GM18505 (cell line): ENCODE measurements around the gene ANKS1B.
"Not testable (repeated sequence)": the region's sequence is repeated elsewhere in the genome, so short reads cannot be mapped to it uniquely, and the experiment has no call there.

Source experiments
- ATAC-seq: cut with Tn5 transposase; IDR thresholded peaks from one replicate; pipeline ENCODE4 v1.9.1; 2021; ENCODE audit not compliant: unreplicated experiment
- POLR2A ChIP-seq: IDR thresholded peaks from 4 replicates; pipeline ENCODE4 v1.6.1; 2011; ENCODE audit warnings: borderline replicate concordance; ENCODE audit not compliant: insufficient read depth, insufficient read length; ENCODE audit errors: extremely low read depth

Gene ANKS1B

DNA sequence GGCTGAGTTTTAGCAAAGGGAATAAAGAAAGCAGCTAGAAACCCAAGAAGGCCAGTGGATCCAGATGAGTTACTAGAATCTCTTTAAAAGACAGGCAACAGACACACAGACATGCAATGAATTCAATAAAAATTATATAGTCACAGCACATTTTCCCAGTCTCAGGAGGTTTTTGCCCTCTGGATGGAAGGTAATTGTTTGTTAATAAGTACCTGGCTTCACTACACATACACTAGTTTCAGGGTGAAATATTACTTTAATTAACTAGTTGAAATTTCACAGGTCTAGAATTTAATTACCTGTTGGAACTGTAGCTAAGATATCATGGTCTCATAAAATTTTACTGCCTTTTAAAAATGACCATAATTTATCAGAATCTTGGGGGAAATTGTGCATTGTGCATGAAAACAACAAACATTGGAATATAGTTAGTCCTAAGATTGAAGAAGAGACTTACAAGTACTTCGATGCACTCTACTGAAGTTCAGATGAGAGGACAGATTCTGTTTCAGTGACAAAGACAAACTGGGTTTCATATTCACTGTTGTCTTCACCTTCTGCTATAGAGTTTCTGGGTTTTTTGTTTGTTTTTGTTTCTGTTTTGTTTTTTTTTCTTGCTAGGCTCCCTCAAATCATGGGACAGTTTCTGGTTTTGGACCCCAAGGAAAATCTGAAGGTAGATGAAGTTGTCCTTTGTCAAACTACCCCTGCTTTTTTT is 614.2 kb downstream of the ANKS1B start:
- ATAC-seq = no peak
- no peak for TF ChIP-seq POLR2A

DNA sequence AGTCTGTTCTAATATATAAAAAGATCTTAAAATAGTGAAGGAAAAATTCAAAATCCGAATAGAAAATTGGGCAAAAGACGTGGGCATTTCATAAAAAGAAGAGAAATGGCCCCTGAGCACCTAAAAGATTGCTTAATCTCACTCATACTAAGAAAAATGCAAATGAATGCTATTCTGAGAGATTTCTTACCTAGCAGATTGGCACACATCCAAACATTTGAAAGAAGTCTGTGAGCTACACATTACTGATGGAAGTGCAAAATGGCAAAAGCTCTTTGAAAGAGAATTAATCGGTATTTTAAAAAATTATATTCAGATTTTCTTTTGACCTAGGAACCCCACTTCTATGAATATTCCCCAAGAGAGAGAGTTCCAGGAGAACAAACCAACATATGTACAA is 617.6 kb downstream of the ANKS1B start:
- no peak for TF ChIP-seq POLR2A
- ATAC-seq = no peak

DNA sequence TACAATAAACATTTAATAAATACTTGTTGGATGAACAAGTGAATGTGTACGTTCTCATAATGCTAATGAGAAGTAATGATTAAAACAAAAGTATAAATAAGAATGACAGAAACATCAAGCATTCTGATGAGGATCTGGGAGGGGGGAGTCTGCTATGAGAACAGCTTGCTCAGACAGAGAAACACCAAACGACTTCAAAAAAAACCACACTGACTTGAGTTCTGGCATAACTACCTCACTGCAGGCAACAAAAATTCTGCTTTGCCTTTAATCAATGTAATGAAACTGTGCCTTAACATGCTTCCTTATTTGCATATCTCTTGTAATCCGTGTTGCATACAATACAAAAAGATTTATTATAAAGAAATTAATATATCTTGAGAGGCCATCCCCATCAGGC is 632.5 kb downstream of the ANKS1B start:
- no peak for TF ChIP-seq POLR2A
- no peak for ATAC-seq

DNA sequence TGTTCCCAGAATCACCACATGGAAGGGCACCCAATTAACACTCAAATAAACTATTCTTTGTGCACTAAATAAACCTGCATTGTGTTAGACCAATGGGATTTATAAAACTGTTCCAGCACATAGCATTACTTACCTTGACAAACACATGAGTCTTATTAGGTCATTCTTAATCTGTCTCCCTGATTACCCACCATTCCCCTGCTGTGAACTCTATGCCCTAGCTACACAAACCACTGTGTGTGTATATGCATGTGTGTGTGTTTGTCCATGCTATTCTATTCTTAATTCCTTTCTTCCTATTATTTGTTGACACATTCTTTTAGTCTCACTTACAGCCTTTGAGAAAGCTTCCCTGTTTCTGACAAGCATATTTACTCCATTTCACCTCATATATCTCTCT is 640.8 kb downstream of the ANKS1B start:
- no peak for ATAC-seq
- no peak for TF ChIP-seq POLR2A

DNA sequence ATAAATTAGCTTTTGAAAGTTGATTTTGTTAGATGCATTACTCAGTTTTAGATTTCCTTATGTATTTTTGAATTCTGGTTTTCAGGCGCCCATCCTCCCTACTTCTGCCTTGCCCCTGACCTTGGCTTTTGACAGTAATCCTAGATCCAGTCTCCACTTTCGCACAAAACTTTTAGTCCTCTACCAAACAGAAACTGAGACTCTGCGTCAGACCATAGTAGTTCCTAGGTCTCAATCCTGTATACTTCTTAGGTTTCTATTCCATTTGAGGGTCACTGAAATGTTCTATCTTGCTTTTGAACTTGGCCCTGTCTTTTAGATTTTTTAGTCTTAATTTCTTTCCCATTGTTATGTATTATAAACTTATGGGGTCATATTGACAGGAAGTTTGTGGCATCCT is 645.1 kb downstream of the ANKS1B start:
- no peak for TF ChIP-seq POLR2A
- no peak for ATAC-seq

DNA sequence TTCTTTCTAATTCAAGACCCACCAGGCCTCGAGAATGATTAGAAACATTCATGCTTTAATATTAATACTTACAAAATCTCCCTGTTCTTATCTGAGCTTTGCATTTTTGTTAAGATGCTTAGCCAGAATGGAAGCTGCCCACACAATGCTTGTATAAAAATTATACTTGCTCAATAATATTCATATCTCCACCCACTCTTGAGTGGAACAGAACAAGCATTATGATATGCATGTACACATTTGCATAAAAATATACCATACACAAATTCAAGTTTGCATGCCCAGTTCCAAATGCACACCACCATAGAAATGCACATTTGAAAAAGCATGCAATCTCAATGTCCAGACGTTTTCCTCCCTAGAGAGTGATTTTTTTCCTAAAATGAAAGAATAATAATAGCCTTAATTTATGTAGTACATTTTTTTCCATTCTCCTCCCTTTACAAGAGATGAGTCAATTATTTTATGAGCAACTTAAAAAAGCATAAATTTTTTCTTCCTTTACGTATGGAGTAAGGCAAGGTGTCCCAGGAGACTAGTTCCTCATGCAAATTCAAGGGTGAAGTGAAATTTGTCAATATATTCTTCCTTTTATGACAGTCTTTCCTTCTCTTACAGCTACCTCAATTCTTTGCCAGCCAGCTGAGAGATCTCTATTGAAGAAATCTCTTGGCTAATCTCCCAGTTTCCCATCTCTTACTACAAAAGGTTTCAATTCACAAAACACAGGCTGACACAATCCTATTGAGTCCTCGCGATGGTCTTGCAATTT is 650.3 kb downstream of the ANKS1B start:
- no peak for TF ChIP-seq POLR2A
- no peak for ATAC-seq

DNA sequence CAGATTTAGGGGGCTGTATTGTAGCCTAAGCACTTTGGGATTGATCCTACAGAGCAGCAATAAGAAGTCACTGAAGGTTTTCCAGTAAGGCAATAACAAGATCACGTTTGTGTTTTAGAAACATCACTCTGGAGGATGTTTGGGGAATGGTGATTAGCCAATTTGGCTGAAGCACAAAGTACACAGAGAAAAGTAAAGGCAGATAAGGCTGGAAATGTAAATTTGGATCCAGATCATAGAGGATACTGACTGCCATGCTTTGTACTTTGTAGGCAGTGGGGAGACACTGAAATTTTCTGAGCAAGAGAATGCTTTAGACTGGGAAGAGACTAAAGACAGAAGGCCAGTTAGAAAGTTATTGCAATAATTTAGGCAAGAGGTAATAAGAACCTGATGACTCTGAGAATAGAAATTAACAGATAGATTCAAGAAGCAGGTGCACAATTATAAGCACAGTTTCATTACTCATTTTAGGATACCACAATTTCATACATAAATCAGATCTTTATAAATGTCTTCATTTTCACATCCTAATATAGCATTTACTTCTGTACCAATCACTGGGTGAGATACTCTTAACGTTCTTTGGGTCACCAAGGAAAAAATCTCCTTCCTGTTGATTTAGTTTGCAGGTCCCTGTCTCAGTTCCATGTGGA is 651.7 kb downstream of the ANKS1B start:
- no peak for TF ChIP-seq POLR2A
- no peak for ATAC-seq

DNA sequence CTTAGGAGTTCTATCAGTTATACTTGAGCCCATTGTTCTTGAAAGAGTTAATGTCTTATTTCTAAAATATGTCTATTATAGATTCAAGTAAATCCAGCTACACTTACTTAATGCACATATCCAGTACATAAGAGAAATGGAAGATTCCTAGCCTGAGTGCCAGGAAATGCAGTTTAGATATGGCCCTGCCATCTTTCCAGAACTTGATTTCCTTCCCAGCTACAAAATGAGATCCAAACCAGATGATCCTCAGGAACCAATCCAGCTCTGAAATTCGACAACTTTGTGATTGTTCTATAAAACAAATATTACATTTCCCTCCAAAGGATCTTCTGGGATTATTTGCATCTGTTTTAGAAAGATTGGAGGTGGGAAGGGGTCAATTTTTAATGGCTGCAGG is 654.5 kb downstream of the ANKS1B start:
- no peak for ATAC-seq
- TF ChIP-seq POLR2A = no peak

DNA sequence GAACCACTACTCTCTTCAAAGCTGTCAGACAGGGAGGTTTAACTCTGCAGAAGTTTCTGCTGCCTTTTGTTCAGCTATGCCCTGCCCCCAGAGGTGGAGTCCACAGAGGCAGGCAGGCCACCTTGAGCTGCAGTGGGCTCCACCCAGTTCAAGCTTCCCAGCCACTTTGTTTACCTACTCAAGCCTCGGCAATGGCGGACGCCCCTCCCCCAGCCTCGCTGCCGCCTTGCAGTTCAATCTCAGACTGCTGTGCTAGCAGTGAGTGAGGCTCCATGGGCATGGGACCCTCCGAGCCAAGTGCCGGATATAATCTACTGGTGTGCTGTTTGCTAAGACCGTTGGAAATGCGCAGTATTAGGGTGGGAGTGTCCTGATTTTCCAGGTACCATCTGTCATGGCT is 663.5 kb downstream of the ANKS1B start:
- not testable (repeated sequence) for ATAC-seq

DNA sequence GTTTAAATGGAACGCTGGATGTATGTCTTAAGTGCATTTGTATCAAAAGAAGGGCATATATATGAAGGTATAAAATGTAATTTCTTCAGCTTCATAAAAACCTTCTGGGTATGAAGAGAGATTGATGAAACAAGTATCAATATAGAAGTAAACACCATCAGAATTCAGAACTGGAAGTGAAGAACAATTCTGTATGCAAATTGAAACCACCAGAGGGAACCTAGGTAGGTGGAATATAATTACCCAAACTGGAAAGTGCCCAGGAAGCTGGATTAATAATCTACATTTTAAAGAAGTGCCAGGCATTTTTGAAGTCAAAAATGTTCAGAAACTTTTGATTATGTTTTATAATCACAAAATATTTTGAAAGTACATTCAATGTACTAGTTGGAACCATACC is 673.4 kb downstream of the ANKS1B start:
- no peak for TF ChIP-seq POLR2A
- ATAC-seq = no peak

DNA sequence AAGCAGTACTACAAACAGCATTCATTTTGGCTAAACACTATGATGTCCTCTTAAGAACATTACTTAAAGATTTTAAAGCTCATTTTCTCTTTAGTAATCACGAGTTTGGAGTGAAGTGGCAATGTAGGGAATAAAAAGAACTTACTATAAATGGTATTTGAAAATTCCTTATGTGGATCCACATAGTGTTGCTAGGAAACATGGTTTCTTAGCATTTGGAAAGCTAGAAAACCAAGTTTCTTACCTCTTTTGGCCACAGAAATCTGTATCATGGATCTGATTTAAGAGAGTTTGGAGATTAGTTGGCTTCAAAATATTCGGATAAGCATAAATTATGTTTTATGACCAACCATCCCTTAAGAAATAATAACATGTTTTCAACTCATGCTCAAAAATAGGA is 674.9 kb downstream of the ANKS1B start:
- TF ChIP-seq POLR2A = no peak
- ATAC-seq = no peak

DNA sequence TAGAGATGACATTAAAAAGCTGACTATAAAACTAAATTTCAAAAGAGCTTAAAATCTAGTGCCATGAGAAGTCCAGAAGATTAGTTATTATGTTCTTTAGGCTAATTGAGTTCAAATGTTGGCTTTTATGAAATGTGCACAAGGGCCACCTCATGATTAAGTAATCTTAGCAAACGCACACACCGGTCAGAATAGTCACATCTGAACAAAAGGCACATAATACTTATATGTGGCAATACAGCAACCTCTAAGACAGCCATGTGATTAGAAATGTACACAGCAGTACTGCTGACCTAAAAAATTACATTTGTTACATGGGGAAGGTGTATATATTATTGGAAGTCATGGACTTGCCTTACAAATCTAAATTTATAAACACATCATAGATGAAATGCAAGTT is 681.9 kb downstream of the ANKS1B start:
- no peak for ATAC-seq
- no peak for TF ChIP-seq POLR2A

DNA sequence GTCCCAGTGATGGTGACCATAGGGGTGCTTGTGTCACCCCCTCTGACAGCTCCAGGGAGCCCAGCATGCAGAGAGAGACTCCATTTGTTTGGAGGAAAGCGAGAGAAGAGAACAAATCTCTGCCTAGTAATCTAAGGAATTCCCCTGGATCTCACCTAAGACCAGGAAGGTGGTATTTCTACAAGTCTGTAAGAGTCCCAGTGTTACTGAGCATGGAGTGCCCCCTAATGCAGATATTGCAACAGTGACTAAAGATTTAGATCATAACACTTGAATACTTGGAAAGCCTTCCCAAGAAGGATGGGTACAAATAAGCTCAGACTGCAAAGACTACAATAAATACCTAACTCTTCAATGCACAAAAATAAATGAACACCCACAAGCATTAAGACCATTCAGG is 697.6 kb downstream of the ANKS1B start:
- no peak for ATAC-seq
- TF ChIP-seq POLR2A = no peak

DNA sequence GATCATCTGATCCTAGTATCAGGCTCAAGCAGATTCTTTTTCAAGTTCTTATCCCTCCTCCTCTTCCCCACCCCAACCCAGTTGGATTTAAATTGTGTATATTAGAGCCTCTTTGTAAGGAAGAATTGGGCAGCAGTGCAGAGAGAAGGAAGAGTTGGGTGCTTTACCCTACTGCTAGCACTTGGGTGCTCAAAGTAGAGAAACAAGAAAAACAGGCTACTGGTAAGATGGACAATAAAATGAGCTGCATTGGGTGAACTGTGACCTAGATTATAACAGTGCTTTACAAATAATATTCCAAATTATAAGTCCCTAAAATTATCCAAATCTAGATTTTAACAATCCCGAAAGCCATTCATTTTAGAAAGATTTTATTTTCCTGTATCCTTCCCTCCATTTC is 700.6 kb downstream of the ANKS1B start:
- ATAC-seq = no peak
- TF ChIP-seq POLR2A = no peak
